ENCODE data around the gene RMRP.

DNA sequence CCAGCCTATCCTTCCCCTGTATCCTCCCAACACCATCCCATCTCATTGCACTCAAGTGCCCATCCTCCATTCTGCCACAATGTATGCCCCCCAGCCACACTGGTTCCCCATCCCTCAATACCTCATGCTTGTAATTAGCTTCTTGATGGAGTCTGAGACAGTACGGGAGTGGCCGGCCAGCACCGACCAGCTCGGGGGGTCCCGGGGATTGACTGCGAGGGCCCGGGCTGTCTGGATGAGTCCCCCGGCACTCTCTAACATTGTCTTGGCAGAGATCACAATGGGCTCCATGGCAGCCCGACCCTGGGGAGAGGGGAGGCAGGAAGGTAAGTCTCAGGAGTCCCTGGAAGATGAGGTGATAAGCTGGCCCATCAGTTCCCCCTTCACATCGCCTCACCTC, 49.1 kb upstream of the RMRP start:
- TF ChIP-seq, protein P1, sequence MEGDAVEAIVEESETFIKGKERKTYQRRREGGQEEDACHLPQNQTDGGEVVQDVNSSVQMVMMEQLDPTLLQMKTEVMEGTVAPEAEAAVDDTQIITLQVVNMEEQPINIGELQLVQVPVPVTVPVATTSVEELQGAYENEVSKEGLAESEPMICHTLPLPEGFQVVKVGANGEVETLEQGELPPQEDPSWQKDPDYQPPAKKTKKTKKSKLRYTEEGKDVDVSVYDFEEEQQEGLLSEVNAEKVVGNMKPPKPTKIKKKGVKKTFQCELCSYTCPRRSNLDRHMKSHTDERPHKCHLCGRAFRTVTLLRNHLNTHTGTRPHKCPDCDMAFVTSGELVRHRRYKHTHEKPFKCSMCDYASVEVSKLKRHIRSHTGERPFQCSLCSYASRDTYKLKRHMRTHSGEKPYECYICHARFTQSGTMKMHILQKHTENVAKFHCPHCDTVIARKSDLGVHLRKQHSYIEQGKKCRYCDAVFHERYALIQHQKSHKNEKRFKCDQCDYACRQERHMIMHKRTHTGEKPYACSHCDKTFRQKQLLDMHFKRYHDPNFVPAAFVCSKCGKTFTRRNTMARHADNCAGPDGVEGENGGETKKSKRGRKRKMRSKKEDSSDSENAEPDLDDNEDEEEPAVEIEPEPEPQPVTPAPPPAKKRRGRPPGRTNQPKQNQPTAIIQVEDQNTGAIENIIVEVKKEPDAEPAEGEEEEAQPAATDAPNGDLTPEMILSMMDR (IDR thresholded peaks at IDR 0.05): no peak
- TF ChIP-seq EZH2 (IDR thresholded peaks at IDR 0.05; ENCODE audit: borderline replicate concordance, insufficient read depth, low read depth, low read length, poor library complexity, severe bottlenecking): no peak

Measured in B cell (primary cell).